CD4-positive, alpha-beta T cell treated with Interleukin-1 beta for 1 hour (primary cell): Measurements from ENCODE around the gene KDELR1.

Experiments
- DNase-seq, 2 donors: peaks; one replicate each; pipeline ENCODE4 v3.0.0-alpha.2; 2020 to 2022

KDELR1 gene

DNA sequence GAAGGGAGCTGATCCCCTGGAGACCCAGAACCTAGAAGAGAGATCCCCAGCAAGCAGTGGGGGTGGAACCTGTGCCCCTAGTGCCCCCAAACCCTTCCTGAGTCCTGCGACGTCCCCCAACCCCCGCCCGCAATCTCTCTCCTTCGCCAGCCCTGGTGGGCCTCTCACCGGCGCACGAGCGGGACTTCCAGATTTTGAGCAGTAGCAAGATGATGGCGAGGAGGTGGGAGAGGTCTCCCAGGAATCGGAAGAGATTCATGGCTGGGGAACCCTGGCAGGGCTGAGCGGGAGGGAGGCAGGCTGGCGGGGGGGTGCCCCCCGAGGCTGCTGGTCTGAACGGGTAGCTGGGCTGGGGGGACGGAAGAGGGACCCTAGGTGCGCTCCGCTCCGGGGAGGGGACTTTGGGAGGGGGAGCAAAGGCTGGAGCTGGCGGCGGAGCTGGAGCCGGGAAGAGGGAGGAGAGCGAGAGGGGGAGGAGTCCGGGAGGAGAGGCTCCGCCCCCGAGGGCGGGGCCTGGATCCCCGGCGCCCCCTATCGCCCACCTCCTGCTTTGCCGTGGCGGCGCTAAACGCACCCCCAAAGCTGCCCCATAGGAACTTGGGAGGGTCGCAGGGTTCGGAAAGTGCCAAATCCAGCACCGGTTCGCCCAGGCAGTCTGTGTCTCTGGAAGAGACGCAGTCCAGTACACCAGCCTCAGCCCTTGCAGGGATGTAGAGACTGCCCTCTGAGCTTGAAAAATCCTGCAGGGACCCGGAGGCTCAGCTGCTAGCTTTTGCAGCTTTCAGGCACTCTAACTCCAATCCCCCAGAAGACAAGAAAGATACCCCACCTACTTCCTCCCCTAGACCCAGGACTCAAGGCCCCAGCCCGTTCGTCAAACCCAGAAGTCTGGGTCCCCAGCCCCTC, at the start of gene KDELR1:
TSS of gene KDELR1 (minus strand) at position 452 of the 906 bp plus-strand sequence. CDS start at position 259, 193 bp downstream.
- DNase-seq = peak; percentile 69 to 71

DNA sequence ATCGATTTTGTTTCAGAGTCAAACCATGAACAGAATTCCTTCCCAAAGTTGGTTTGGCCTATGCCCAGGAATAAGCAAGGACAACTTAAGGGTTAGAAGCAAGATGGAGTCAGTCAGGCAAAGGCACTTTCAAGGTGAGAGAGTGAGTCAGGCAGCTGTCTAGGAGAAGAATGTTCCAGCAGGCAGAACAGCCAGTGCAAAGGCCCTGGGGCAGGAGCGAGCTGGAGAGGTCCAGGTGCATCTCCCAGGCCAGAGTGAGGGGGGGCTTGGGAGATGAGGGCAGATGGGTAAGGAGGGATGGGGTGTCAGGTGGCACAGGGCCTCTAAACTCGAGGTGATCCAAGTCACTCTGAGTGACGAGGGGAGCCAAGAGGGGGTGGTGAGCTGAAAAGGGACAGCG, 45.2 kb upstream of the KDELR1 start:
- no peak for DNase-seq

DNA sequence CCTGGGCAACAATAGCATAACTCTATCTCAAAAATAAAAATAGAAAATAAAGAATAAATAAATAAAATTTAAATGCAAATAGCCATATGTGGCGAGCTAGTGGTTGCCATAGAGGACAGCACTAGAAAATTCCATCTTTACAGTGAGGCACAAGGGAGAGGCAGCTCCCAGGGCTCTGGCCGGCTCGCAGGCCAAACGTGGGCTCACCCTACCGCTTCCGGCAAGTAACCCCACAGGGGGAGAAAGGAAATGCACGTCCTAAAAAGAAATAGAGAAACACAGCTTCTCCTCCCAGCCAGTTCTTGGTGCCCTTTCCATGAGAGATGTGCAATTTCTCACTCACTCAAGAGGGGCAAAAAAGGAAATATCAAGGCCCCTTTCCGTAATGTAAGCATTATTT, 42.0 kb upstream of the KDELR1 start:
- no peak for DNase-seq

DNA sequence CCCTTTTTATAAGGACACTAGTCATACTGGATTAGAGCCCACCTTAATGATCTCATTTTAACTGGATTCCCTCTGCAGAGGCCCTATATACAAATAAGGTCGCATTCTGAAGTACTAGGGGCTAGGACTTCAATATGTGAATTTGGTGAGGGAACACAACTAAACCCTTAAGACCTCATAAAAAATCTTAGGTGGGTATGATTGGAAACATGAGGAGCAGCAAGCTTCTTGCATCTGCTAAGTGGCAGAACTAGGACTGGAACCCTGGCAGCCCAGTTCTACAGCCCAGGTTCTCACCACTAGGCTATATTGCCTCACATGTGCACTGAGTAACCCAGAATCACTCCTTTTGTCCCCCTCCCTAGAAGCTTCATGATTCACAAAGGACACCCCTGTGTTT, 37.3 kb upstream of the KDELR1 start:
- DNase-seq = no peak

DNA sequence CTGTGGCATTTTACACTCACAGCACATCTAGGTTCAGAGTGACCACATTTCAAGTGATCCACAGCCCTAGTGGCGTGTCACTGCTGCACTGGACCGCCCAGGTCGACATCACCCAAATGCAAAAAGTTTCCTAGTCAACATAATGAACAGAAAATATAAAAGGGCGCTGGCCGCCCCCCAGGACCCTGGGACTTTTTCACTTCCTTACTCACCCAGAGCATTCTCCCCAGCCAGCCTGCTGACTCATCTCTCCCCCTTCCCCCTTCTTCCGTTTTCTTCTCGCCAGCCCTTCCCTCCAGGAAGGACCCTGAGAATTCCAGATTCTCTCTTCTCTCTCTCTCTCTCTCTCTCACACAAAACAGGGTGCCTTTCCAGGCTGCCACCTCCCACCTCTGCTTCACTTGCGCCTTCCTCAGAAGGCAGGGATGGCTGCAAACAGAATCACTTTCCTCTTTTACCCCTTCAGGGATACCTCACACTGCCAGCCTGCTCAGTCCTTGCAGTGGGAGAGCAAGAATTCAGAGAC, 33.4 kb upstream of the KDELR1 start:
- peak in 1 of 2 donors; percentile 27 for DNase-seq

DNA sequence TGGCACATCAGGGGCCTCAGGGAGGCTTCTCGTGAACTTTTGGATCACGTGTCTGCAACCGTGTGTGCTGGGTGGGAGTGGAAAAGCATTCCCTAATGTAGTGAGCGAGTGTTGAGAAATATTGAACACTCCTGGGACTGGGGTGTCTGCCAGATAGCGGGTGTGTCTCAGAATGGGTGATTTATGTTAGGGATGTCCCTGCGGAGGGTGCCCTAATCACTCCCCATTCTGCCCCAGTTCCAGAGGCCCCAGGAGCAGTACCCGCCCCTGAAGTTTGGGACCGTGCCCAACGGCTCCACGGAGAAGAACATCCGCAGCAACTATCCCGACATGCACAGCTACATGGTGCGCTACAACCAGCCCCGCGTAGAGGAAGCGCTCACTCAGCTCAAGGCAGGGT, 30.2 kb upstream of the KDELR1 start:
- DNase-seq = no peak

DNA sequence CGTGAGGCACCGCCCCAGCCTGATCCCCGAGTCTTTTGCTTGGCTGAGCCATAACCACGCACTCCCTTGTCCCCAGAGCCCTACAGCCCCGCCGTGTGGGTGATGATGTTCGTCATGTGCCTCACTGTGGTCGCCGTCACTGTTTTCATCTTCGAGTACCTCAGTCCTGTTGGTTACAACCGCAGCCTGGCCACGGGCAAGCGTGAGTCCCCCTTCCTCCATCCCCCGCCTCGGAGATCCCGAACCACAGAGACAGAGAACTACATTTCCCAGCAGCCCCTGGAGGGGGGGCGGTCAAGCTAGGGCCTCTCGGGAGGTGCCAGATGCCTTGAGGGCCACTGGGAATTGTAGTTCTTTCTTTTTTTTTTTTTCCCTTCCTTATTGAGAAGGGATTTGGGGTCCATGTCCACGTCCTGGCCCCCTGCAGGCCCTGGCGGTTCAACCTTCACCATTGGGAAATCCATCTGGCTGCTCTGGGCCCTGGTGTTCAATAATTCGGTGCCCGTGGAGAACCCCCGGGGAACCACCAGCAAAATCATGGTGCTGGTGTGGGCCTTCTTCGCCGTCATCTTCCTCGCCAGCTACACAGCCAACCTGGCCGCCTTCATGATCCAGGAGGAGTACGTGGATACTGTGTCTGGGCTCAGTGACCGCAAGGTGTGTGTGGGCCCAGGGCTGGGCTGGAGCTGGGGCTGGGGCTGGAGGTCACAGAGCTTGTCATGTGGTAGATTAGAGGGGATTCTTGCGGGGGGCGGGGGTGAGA, 28.0 kb upstream of the KDELR1 start:
- peak; percentile 83 to 85 for DNase-seq

DNA sequence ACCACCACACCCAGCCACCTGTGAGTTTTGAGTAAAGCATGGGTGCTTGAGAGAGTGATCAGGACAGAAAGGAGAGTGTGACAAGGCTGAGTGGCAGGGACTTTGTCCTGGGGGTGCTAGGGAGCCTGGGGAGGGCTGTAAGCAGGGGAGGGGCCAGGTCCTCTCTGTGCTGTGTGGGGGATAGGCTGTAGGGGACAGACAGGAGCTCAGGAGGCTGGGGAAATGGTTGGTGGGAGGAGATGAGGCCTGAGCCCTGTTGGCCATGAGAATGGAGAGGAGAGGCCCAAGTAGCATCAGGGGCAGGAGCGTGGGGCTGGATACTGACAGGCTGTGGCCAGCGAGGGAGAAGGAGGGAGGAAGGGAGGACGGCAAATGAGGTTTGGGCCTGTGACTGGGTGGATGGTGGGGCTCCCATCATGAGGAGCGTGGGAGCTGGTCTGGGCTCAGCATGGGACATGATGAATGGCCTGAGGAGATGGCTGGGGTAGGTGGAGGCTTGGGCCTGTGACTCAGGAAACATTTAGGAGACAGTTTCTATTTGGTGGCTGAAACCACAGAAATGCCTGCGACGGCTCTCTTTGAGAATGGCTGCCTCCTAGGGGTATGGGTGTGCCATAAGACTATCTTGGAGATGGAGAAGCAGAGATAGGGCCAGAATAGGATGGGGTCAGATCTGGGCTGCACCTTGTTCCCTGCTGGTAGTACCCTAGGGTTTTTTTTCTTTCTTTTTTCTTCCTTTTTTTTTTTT, 27.1 kb upstream of the KDELR1 start:
- no peak for DNase-seq

DNA sequence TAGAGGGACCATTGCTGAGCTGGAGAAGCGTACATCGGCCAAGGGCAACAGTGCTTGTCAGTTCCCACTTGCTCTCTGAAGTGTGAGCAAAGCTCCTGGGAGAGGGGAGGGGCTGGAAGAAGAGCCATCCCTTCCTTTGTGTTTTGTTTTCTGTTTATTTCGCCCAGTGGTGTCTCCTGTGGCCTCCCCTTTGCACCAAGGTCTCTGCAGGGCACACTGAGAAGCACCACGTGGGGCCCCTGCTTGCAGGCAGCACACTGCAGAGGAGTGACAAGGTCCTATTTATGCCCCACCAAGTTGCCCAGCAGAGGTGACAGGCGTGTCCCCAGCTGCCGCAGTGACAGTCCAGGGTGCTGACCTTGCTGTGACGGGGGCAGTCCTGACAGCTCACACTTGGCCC, 26.1 kb upstream of the KDELR1 start:
- DNase-seq = no peak

DNA sequence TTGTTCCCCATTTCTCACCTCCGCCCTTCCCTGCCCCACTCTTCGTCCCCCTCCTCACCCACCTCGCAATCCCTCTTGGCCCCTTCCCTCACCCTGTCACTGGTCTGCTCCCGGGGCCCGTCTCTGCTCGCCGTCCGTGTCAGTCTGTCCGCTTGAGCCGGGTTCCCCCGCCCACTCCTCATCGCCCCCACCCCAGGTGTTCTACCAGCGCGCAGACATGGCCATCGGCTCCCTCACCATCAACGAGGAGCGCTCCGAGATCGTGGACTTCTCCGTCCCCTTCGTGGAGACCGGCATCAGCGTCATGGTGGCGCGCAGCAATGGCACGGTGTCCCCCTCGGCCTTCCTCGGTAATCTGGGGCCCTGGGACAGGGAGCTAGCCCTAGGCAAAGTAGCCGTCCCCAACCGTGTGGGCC, 24.5 kb upstream of the KDELR1 start:
- no peak for DNase-seq

DNA sequence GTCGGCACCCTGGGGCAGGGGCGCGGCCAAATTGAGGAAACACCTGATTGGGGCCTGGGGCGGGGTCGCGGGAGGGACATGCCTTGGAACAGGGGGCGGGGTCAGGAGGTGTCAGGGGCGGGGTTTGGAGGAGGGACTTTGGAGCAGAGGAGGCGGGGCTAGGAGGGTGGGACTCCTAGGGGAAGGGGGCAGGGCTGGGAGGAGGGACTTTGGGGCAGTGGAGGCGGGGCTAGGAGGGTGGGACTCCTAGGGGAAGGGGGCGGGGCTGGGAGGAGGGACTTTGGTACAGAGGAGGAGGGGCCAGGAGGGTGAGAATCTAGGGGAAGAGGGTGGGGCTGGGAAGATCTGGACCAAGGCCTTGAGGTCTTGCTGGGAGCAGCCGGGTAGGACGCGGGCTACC, 24.0 kb upstream of the KDELR1 start:
- DNase-seq = peak; percentile 83

DNA sequence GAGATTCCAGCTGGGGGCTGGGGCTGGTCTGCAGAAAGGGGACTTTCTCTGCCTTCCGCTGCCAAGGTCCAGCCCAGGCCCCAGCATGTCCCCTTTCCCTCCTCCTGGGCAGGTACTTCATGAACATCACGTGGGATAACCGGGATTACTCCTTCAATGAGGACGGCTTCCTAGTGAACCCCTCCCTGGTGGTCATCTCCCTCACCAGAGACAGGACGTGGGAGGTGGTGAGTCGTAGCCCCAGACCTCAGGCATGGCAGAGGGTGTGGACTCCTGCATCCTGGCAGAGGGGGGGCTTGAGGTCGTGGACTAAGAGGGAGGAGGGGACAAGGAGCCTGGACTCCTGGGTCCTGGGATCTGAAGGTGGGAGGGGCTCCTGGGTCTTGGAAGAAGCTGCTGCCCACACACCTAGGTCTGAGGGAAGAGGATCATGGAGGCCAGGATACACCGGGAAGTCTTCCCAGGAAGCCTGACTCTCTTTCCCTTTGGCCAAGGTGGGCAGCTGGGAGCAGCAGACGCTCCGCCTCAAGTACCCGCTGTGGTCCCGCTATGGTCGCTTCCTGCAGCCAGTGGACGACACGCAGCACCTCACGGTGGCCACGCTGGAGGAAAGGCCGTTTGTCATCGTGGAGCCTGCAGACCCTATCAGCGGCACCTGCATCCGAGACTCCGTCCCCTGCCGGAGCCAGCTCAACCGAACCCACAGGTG, 22.7 kb upstream of the KDELR1 start:
- DNase-seq = no peak

DNA sequence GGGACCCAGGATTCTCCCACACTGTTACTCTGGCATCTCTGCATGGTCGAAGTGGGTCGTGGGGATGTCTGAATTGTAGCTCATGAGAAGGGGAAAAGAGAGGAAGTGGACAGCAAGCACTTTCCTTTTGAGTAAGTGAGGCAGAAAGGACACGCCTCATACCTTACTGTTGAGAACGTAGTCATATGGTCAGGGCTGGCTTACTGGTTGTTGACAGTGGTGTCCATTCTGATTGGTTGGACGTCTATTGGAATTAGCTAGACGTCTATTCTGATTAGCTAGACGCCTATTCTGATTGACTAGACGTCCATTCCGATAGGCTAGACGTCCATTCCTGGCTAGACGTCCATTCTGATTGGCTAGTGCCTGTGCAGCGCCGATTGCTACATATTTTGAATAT, 14.5 kb upstream of the KDELR1 start:
- DNase-seq = no peak

DNA sequence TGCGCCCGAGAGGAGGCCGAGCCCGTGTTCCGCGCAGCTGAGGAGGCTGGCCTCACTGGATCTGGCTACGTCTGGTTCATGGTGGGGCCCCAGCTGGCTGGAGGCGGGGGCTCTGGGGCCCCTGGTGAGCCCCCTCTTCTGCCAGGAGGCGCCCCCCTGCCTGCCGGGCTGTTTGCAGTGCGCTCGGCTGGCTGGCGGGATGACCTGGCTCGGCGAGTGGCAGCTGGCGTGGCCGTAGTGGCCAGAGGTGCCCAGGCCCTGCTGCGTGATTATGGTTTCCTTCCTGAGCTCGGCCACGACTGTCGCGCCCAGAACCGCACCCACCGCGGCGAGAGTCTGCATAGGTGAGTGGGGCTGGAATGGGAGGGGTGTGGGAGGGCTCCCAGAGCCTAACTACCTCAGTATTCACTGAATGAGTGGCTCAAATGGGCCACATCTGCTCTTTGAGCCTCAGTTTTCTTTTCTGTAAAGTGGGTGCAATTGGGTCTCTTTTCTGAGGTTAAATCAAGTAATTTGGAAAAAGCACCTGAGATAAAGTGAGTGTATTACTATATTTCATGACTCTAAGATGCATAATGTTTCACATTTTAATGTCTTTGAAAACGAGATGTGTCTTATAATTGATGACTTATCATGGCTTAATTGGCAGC, 13.8 kb upstream of the KDELR1 start:
- no peak for DNase-seq

DNA sequence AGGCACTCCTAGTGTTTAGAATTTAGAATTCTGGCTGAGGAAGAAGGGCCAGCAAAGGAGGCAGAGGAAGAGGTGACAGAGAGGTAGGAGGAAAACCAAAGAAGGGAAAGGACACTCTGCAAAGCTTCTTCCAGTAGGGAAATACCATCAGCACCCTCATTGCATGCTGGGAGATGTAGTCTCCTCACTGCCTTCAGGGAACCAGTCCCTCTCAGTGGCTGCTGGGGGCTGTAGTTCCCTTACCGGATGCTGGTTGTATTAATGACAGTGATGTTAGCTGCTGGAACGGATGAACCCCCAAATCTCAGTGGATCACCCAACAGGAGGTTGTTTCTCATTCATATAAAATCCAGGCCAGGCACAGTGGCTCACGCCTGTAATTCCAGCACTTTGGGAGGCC, 12.3 kb upstream of the KDELR1 start:
- DNase-seq = peak; percentile 67 to 72

DNA sequence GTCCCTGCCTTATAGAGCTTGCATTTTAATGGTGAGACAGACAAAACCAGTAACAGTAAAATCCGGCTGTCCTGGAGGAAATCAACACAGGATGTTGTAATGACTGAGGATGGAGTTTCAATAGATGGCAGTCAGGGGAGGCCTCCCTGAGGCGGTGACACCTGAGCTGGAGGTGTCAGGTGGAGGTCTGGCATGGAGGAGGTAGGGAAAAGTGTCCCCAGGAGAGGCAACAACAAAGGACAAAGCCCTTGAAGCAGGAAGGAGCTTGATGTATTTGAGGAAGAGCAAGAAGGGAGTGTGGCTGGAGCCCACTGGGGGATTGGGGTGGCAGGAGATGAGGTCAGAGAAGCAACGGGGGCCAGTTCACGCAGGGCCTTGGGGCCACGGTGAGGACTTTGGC, 9.9 kb upstream of the KDELR1 start:
- DNase-seq = no peak

DNA sequence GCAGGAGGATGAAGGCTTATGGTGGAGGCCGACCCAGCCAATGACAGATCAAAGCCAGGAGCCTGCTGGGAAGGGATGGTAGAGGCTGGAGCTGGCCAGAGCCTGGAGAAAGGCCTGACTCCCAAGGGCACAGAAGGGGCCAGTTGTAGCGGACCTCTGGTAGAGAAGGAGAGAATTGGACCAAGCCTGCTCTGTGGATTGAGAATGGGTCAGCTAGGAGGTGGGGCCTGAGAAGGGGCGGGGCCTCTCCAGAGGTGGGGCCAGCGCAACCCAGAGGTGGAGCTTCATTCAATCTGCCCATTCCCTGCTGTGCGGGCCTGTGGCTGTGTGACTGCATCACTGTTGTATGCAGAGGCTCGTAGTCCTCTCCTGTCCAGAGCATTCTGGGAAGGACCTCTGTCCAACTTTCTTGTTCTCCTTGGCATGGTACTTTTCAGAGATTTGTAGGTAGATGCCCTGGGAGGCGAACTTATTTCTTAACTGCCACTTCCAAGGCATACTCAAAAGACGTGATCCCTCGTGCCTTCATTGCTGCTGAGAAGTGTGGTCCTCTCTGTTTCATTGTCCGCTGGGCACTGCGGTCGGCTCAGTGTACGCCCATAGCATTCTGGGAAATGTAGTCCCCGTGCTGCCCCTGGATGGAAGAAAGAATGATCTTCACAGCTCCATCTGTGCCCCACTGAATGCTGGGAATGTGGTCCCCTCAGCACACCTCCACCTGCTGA, 8.8 kb upstream of the KDELR1 start:
- DNase-seq = peak; percentile 28 to 41

DNA sequence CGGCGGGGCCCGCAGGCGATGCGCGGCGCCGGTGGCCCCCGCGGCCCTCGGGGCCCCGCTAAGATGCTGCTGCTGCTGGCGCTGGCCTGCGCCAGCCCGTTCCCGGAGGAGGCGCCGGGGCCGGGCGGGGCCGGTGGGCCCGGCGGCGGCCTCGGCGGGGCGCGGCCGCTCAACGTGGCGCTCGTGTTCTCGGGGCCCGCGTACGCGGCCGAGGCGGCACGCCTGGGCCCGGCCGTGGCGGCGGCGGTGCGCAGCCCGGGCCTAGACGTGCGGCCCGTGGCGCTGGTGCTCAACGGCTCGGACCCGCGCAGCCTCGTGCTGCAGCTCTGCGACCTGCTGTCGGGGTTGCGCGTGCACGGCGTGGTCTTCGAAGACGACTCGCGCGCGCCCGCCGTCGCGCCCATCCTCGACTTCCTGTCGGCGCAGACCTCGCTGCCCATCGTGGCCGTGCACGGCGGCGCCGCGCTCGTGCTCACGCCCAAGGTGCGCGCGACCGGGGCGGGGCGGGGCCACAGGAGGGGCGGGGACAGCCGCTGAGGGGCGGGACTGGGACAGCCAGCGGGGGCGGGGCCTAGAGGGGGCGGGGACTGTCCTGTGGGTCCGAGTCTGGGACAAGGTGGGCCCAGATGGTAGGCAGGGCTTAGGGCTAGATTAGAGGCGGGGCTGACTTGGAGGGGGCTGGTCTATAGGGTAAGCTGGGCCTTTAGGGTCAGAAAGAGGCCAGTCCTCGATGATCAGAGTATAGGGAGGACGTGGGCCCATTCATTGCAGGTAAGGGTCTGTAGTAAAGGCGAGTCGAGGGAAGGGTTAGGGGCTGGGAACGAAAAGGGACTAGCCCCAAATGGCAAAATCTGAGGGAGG, 7.3 kb upstream of the KDELR1 start:
- peak; percentile 89 to 91 for DNase-seq

DNA sequence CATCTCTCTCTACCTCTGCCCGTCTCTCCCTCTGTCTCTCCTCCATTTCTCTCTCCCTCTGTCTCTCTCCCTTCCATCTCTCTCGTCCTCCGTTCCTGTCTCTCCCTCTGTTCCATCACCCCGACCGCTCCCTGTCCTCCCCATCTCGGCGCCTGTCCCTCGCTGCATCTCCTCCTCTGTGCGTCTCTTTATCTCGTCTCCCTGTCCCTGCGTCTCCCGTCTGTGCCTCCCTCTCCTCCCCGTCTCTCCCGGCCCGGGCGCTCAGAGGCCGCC, 6.7 kb upstream of the KDELR1 start:
- DNase-seq = no peak
